IMR-90 (cell line): ENCODE data around the gene PLIN5. TPM values are rescaled to one million over a fixed set of nuclear protein-coding genes. Genes with fewer than 3 reads are reported as not detected.

Experiments
- ATAC-seq: fragments of 200-7000 bp; cut with Tn5 transposase; 2 replicates; pipeline ENCODE4 v1.9.1; 2020; ENCODE audit warnings: low read depth, mild to moderate bottlenecking, moderate library complexity
- BruUV-seq: library from RNA; stranded (reverse); fragments of 400-500 nt; replicated peaks from 2 replicates; lab custom pipeline; 2021; lab: Mats Ljungman, UMichigan
- CTCF ChIA-PET: fragments of 300-600 bp; formaldehyde crosslinking; extraction: SDS; loops from one replicate; lab custom pipeline; 2021; ENCODE audit warnings: antibody characterized with exemption; lab: Yijun Ruan, JAX
- POLR2A ChIA-PET: fragments of 300-600 bp; sonication (Branson Sonifier 250); formaldehyde crosslinking; loops from one replicate; lab custom pipeline; 2022; ENCODE audit warnings: antibody characterized with exemption; ENCODE audit not compliant: unreplicated experiment; lab: Charles Lee
- DNase-seq: peaks from one replicate; pipeline ENCODE4 v3.0.0; 2013
- H2AFZ ChIP-seq: replicated peaks from 2 replicates; pipeline ENCODE3; 2013; ENCODE audit warnings: low read length, mild to moderate bottlenecking; ENCODE audit not compliant: poor library complexity
- H2AK5ac ChIP-seq: 2 replicates; pipeline ENCODE4 v1.6.1; 2013; ENCODE audit warnings: low read depth, low read length, inconsistent platforms
- H2AK9ac ChIP-seq: replicated peaks from 2 replicates; pipeline ENCODE3; 2013; ENCODE audit warnings: mild to moderate bottlenecking, low read depth, low read length, moderate library complexity; ENCODE audit not compliant: poor library complexity
- H2BK120ac ChIP-seq: 2 replicates; pipeline ENCODE4 v1.6.1; 2013; ENCODE audit warnings: low read depth, low read length, inconsistent platforms
- H2BK15ac ChIP-seq: 3 replicates; pipeline ENCODE4 v1.6.1; 2013; ENCODE audit warnings: low read depth, low read length, inconsistent platforms
- H2BK20ac ChIP-seq: 2 replicates; pipeline ENCODE4 v1.6.1; 2013; ENCODE audit warnings: low read depth, mild to moderate bottlenecking, inconsistent platforms, low read length, moderate library complexity
- H2BK5ac ChIP-seq: 2 replicates; pipeline ENCODE4 v1.6.1; 2013; ENCODE audit warnings: mild to moderate bottlenecking, low read depth, low read length, inconsistent platforms; ENCODE audit not compliant: poor library complexity, severe bottlenecking
- H3K14ac ChIP-seq: replicated peaks from 2 replicates; pipeline ENCODE4 v1.6.1; 2013; ENCODE audit warnings: low read depth, low read length, inconsistent platforms
- H3K18ac ChIP-seq: 2 replicates; pipeline ENCODE4 v1.6.1; 2013; ENCODE audit warnings: low read depth, low read length, control low read depth
- H3K23ac ChIP-seq: 2 replicates; pipeline ENCODE4 v1.6.1; 2013; ENCODE audit warnings: low read depth, low read length, inconsistent platforms
- H3K27ac ChIP-seq: 2 replicates; pipeline ENCODE4 v1.5.1; 2013; ENCODE audit warnings: mild to moderate bottlenecking, control low read depth, low read length; ENCODE audit not compliant: insufficient read depth
- H3K27me3 ChIP-seq: 2 replicates; pipeline ENCODE4 v1.6.1; 2013; ENCODE audit warnings: low read length; ENCODE audit not compliant: control insufficient read depth, insufficient read depth
- H3K36me3 ChIP-seq: 2 replicates; pipeline ENCODE4 v1.6.1; 2013; ENCODE audit warnings: low read length, mixed read lengths; ENCODE audit not compliant: control insufficient read depth, insufficient read depth
- H3K4ac ChIP-seq: 2 replicates; pipeline ENCODE4 v1.6.1; 2013; ENCODE audit warnings: low read depth, low read length, inconsistent platforms
- H3K4me1 ChIP-seq: 2 replicates; pipeline ENCODE4 v1.6.1; 2013; ENCODE audit warnings: low read length, mixed read lengths; ENCODE audit not compliant: control insufficient read depth, insufficient read depth
- H3K4me2 ChIP-seq: 2 replicates; pipeline ENCODE4 v1.6.1; 2013; ENCODE audit warnings: low read depth, mild to moderate bottlenecking, control low read depth, low read length, moderate library complexity
- H3K4me3 ChIP-seq: 2 replicates; pipeline ENCODE4 v1.5.1; 2013; ENCODE audit warnings: low read depth, mild to moderate bottlenecking, control low read depth, low read length, moderate library complexity; ENCODE audit not compliant: insufficient read depth
- H3K56ac ChIP-seq: 2 replicates; pipeline ENCODE4 v1.6.1; 2013; ENCODE audit warnings: low read length, inconsistent platforms; ENCODE audit not compliant: insufficient read depth; ENCODE audit errors: extremely low read depth
- H3K79me1 ChIP-seq, 2 experiments: 2 replicates each; pipeline ENCODE4 v1.6.1; 2013; ENCODE audit warnings: low read length in 2 of 2, inconsistent platforms in 1 of 2, low read depth in 1 of 2
- H3K9ac ChIP-seq: 2 replicates; pipeline ENCODE4 v1.6.1; 2013; ENCODE audit warnings: low read depth, low read length, control low read depth
- H3K9me1 ChIP-seq: 2 replicates; pipeline ENCODE4 v1.6.1; 2013; ENCODE audit warnings: low read length, inconsistent platforms; ENCODE audit not compliant: insufficient read depth
- H3K9me3 ChIP-seq: 2 replicates; pipeline ENCODE4 v1.6.1; 2013; ENCODE audit warnings: low read length; ENCODE audit not compliant: control insufficient read depth, insufficient read depth
- H4K20me1 ChIP-seq: 2 replicates; pipeline ENCODE4 v1.6.1; 2013; ENCODE audit warnings: low read length, inconsistent platforms; ENCODE audit not compliant: insufficient read depth
- H4K5ac ChIP-seq: 2 replicates; pipeline ENCODE4 v1.6.1; 2013; ENCODE audit warnings: mild to moderate bottlenecking, low read depth, low read length, control low read depth
- H4K8ac ChIP-seq, 2 experiments: 2 replicates each; pipeline ENCODE4 v1.6.1; 2013; ENCODE audit warnings: low read depth in 2 of 2, low read length in 2 of 2, control low read depth in 1 of 2, inconsistent platforms in 1 of 2
- H4K91ac ChIP-seq: 2 replicates; pipeline ENCODE4 v1.6.1; 2013; ENCODE audit warnings: low read depth, low read length, inconsistent platforms; ENCODE audit not compliant: insufficient read depth
- BHLHE40 ChIP-seq: fragments of 150-350 bp; IDR thresholded peaks from 2 replicates; pipeline ENCODE4 v1.6.1; 2016; ENCODE audit warnings: mild to moderate bottlenecking, low read depth, low read length
- CEBPB ChIP-seq: IDR thresholded peaks from 2 replicates; pipeline ENCODE4 v1.6.1; 2012; ENCODE audit warnings: low read depth, low read length, improper control_type of control experiment
- CHD1 ChIP-seq: IDR thresholded peaks from 2 replicates; pipeline ENCODE4 v1.6.1; 2012; ENCODE audit warnings: low read depth, low read length, improper control_type of control experiment
- FOS ChIP-seq: fragments of 150-350 bp; IDR thresholded peaks from 2 replicates; pipeline ENCODE4 v1.6.1; 2016; ENCODE audit warnings: low read depth, low read length
- MAFK ChIP-seq: IDR thresholded peaks from 2 replicates; pipeline ENCODE4 v1.6.1; 2012; ENCODE audit warnings: low read depth, low read length, improper control_type of control experiment
- MAZ ChIP-seq: IDR thresholded peaks from 2 replicates; pipeline ENCODE4 v1.6.1; 2012; ENCODE audit warnings: low read depth, mild to moderate bottlenecking, low read length, improper control_type of control experiment, moderate library complexity, borderline replicate concordance
- MXI1 ChIP-seq: IDR thresholded peaks from 2 replicates; pipeline ENCODE4 v1.6.1; 2012; ENCODE audit warnings: low read depth, mild to moderate bottlenecking, low read length, moderate library complexity, borderline replicate concordance
- NFE2L2 ChIP-seq: fragments of 150-350 bp; IDR thresholded peaks from 2 replicates; pipeline ENCODE4 v1.6.1; 2016; ENCODE audit warnings: low read depth, mild to moderate bottlenecking, low read length
- POLR2A ChIP-seq: IDR thresholded peaks from 2 replicates; pipeline ENCODE4 v1.6.1; 2012; ENCODE audit warnings: mild to moderate bottlenecking, low read depth, low read length
- RAD21 ChIP-seq: IDR thresholded peaks from 2 replicates; pipeline ENCODE4 v1.6.1; 2012; ENCODE audit warnings: low read length, improper control_type of control experiment
- RCOR1 ChIP-seq: IDR thresholded peaks from 2 replicates; pipeline ENCODE4 v1.6.1; 2012; ENCODE audit warnings: mild to moderate bottlenecking, low read length, improper control_type of control experiment; ENCODE audit not compliant: insufficient replicate concordance
- RFX5 ChIP-seq: IDR thresholded peaks from 2 replicates; pipeline ENCODE4 v1.8.0; 2012; ENCODE audit warnings: low read depth, mild to moderate bottlenecking, low read length, moderate library complexity
- SMC3 ChIP-seq: fragments of 150-350 bp; IDR thresholded peaks from 2 replicates; pipeline ENCODE4 v1.6.1; 2016; ENCODE audit warnings: low read depth, mild to moderate bottlenecking, antibody characterized with exemption, low read length, moderate library complexity
- WGBS, 2 experiments: methylation state at CpG; one replicate each; pipeline versions ENCODE4 v1.1.5 to v1.1.7; 2013; ENCODE audit warnings: missing lambda C conversion rate in 2 of 2; ENCODE audit not compliant: insufficient read length in 1 of 2; ENCODE audit errors: extremely low coverage in 2 of 2; 5-methylcytosine and 5-hydroxymethylcytosine counted together
- dilution Hi-C: fragments of 300-500 bp; cut with HindIII; formaldehyde crosslinking; loops from one replicate; pipeline ENCODE4 v1.14.3; 2018; ENCODE audit warnings: low sequenced_read_pairs; ENCODE audit not compliant: unreplicated experiment
- in situ Hi-C: fragments of 300-500 bp; cut with MboI; formaldehyde crosslinking; loops from 3 replicates; pipeline ENCODE4 v1.14.3; 2019; ENCODE audit warnings: low sequenced_read_pairs, inconsistent platforms, mixed read lengths
- intact Hi-C: fragments of 100-400 bp; cut with micrococcal nuclease; formaldehyde crosslinking; loops from 2 replicates; pipeline ENCODE4 v1.10.0; 2022
- polyA plus RNA-seq, 3 experiments: library from polyadenylated mRNA; depleted of rRNA; stranded (reverse); fragments of >200 nt; gene quantifications; 2 replicates each; pipeline ENCODE4 v1.2.3, GENCODE V29; 2012; ENCODE audit warnings: low replicate concordance in 1 of 3
- total RNA-seq: library from RNA; depleted of rRNA; stranded (reverse); fragments of >200 nt; gene quantifications from 2 replicates; pipeline ENCODE4 v1.2.3, GENCODE V29; 2012
- TF ChIP-seq, protein P1 (sequence below): fragments of 150-350 bp; IDR thresholded peaks from 2 replicates; pipeline ENCODE4 v1.6.1; 2016; ENCODE audit warnings: low read depth, mild to moderate bottlenecking, low read length, moderate library complexity, borderline replicate concordance
- TF ChIP-seq, protein P2 (sequence below): conservative IDR thresholded peaks from 2 replicates; pipeline ENCODE4 v1.5.1; 2012; ENCODE audit warnings: mild to moderate bottlenecking, low read depth, low read length, improper control_type of control experiment
- TF ChIP-seq, protein P3 (sequence below): fragments of 150-350 bp; IDR thresholded peaks from 2 replicates; pipeline ENCODE4 v1.6.1; 2017; ENCODE audit warnings: mild to moderate bottlenecking, antibody characterized with exemption, low read length, low read depth

PLIN5 gene
- total and polyA plus RNA-seq, 2 of the 4 experiments (the other 2 are of a cell fraction), result not detected

DNA sequence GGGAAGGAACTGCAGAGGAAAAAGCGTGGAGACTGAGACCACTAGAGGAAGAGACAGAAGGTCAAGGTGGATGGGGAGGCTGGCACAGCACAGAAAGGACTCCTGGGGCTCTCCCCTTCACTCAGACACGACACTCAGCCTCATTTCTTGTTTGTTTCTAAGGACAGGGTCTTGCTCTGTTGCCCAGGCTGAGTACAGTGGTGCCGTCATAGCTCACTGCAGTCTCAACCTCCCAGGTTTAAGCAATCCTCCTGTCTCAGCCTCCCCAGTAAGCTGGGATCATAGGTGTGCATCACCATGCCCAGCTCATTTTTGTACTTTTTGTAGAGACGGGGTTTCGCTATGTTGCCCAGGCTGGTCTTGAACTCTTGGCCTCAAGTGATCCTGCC lies 35.9 kb upstream of the PLIN5 start:
- Histone ChIP-seq H3K23ac (no peak overlapping the region), H3K9me3 (no peaks in the 10 kb centered on the region), H2AFZ (no peak overlapping the region), H2BK15ac (no peak overlapping the region), H3K27ac (no peak overlapping the region), H4K8ac (no peak overlapping the region), H3K4me2 (no peak overlapping the region), H2BK120ac (no peak overlapping the region), H4K20me1 (no peaks in the 10 kb centered on the region), H2BK5ac (no peak overlapping the region), H3K18ac (no peak overlapping the region), H3K9me1 (peaks cover 5% of the 10 kb centered on the region; the same call in 1 of the 2 replicates), H3K4me3 (no peak overlapping the region), H3K9ac (no peak overlapping the region), H3K14ac (no peak overlapping the region), H3K79me1 (no peaks in the 10 kb centered on the region), H2AK9ac (no peak overlapping the region), H3K56ac (no peak overlapping the region), H4K91ac (no peak overlapping the region), H3K27me3 (no peaks in the 10 kb centered on the region), H3K4ac (no peak overlapping the region), H3K4me1 (peaks cover 9% of the 10 kb centered on the region), H3K36me3 (no peaks in the 10 kb centered on the region), H2AK5ac (peak overlapping the region; percentile 21; the same call in 1 of the 2 replicates), H2BK20ac (no peak overlapping the region), H4K5ac (no peak overlapping the region)
- WGBS, 2 experiments, result no CpG with 5 or more reads among the region's 5 CpGs
- no TSS peak for BruUV-seq
- ChIA-PET CTCF (no interaction called here), POLR2A (no interaction called here)
- intact Hi-C loops, result no loop called here
- in situ Hi-C loops, result no loop called here
- TF ChIP-seq NFE2L2 (no peak), MAZ (no peak), BHLHE40 (no peak), RAD21 (no peak), MAFK (no peak), POLR2A (no peak), MXI1 (no peak), SMC3 (no peak), RCOR1 (no peak), RFX5 (no peak), CEBPB (no peak), FOS (no peak), CHD1 (no peak)
- TF ChIP-seq, protein P1, sequence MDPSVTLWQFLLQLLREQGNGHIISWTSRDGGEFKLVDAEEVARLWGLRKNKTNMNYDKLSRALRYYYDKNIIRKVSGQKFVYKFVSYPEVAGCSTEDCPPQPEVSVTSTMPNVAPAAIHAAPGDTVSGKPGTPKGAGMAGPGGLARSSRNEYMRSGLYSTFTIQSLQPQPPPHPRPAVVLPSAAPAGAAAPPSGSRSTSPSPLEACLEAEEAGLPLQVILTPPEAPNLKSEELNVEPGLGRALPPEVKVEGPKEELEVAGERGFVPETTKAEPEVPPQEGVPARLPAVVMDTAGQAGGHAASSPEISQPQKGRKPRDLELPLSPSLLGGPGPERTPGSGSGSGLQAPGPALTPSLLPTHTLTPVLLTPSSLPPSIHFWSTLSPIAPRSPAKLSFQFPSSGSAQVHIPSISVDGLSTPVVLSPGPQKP, result no peak
- TF ChIP-seq, protein P2, sequence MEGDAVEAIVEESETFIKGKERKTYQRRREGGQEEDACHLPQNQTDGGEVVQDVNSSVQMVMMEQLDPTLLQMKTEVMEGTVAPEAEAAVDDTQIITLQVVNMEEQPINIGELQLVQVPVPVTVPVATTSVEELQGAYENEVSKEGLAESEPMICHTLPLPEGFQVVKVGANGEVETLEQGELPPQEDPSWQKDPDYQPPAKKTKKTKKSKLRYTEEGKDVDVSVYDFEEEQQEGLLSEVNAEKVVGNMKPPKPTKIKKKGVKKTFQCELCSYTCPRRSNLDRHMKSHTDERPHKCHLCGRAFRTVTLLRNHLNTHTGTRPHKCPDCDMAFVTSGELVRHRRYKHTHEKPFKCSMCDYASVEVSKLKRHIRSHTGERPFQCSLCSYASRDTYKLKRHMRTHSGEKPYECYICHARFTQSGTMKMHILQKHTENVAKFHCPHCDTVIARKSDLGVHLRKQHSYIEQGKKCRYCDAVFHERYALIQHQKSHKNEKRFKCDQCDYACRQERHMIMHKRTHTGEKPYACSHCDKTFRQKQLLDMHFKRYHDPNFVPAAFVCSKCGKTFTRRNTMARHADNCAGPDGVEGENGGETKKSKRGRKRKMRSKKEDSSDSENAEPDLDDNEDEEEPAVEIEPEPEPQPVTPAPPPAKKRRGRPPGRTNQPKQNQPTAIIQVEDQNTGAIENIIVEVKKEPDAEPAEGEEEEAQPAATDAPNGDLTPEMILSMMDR, result no peak
- TF ChIP-seq, protein P3, sequence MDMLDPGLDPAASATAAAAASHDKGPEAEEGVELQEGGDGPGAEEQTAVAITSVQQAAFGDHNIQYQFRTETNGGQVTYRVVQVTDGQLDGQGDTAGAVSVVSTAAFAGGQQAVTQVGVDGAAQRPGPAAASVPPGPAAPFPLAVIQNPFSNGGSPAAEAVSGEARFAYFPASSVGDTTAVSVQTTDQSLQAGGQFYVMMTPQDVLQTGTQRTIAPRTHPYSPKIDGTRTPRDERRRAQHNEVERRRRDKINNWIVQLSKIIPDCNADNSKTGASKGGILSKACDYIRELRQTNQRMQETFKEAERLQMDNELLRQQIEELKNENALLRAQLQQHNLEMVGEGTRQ, result no peak
- ATAC-seq (no peak), DNase-seq (no peak)
- dilution Hi-C loops, result no loop called here
